Keratinocyte (primary cell): ENCODE measurements around the gene MTMR3. TPM values are rescaled to one million over a fixed set of nuclear protein-coding genes. Genes with fewer than 3 reads are reported as not detected.

ENCODE experiments used
- DNase-seq: peaks from one replicate; pipeline ENCODE4 v3.0.0-alpha.2; 2011; ENCODE audit warnings: low read depth, missing footprints, low spot score
- FAIRE-seq: peaks from 2 replicates; lab custom pipeline; 2011; peaks lifted over from hg19 to GRCh38; lab: Jason Lieb, UNC
- H2AFZ ChIP-seq: 2 replicates; pipeline ENCODE4 v1.6.0; 2012; ENCODE audit warnings: low read length, control low read depth, inconsistent platforms; ENCODE audit not compliant: control insufficient read depth
- H3K27ac ChIP-seq: 2 replicates; pipeline ENCODE4 v1.5.1; 2011; ENCODE audit warnings: low read length; ENCODE audit not compliant: control insufficient read depth, insufficient read depth
- H3K27me3 ChIP-seq: 3 replicates; pipeline ENCODE4 v1.6.0; 2011; ENCODE audit warnings: low read length; ENCODE audit not compliant: control insufficient read depth, insufficient read depth; ENCODE audit errors: extremely low read depth
- H3K36me3 ChIP-seq, 2 experiments: 2 replicates in 1 of 2; 3 replicates in 1 of 2; pipeline ENCODE4 v1.5.1; 2011; ENCODE audit warnings: low read length in 2 of 2, mild to moderate bottlenecking in 1 of 2; ENCODE audit not compliant: control insufficient read depth in 2 of 2, insufficient read depth in 2 of 2; ENCODE audit errors: extremely low read depth in 1 of 2
- H3K4me1 ChIP-seq: 3 replicates; pipeline ENCODE4 v1.5.1; 2011; ENCODE audit warnings: low read length; ENCODE audit not compliant: control insufficient read depth, insufficient read depth; ENCODE audit errors: extremely low read depth
- H3K4me2 ChIP-seq: 3 replicates; pipeline ENCODE4 v1.6.0; 2011; ENCODE audit warnings: low read depth, low read length; ENCODE audit not compliant: control insufficient read depth, insufficient read depth; ENCODE audit errors: extremely low read depth
- H3K4me3 ChIP-seq, 3 experiments: fragments of 200-600 bp in 1 of 3; sonication (generic) in 1 of 3; 2 replicates in 2 of 3; 3 replicates in 1 of 3; pipeline ENCODE4 v1.5.1; 2011 to 2016; ENCODE audit warnings: low read length in 3 of 3, mild to moderate bottlenecking in 3 of 3, control low read depth in 2 of 3, inconsistent platforms in 1 of 3, low read depth in 1 of 3, mixed read lengths in 1 of 3, mixed run types in 1 of 3, moderate library complexity in 1 of 3; ENCODE audit not compliant: control insufficient read depth in 2 of 3, insufficient read depth in 2 of 3; ENCODE audit errors: extremely low read depth in 1 of 3
- H3K79me2 ChIP-seq: 2 replicates; pipeline ENCODE4 v1.6.0; 2012; ENCODE audit warnings: low read length; ENCODE audit not compliant: control insufficient read depth, insufficient read depth
- H3K9ac ChIP-seq: 3 replicates; pipeline ENCODE4 v1.6.0; 2011; ENCODE audit warnings: low read length; ENCODE audit not compliant: control insufficient read depth, insufficient read depth; ENCODE audit errors: extremely low read depth
- H3K9me1 ChIP-seq: 3 replicates; pipeline ENCODE4 v1.6.0; 2011; ENCODE audit warnings: low read length; ENCODE audit not compliant: control insufficient read depth, insufficient read depth; ENCODE audit errors: extremely low read depth
- H3K9me3 ChIP-seq: 2 replicates; pipeline ENCODE4 v1.5.1; 2012; ENCODE audit warnings: low read depth, low read length; ENCODE audit not compliant: control insufficient read depth
- H4K20me1 ChIP-seq: 3 replicates; pipeline ENCODE4 v1.6.0; 2011; ENCODE audit warnings: low read length; ENCODE audit not compliant: control insufficient read depth, insufficient read depth; ENCODE audit errors: extremely low read depth
- EZH2 ChIP-seq: IDR thresholded peaks from one replicate; pipeline ENCODE4 v1.6.1; 2012; ENCODE audit warnings: inconsistent platforms, mild to moderate bottlenecking, low read length, moderate library complexity
- dilution Hi-C: fragments of 300-500 bp; cut with MboI; formaldehyde crosslinking; loops from one replicate; pipeline ENCODE4 v1.7.0; 2020; ENCODE audit warnings: low sequenced_read_pairs; ENCODE audit not compliant: extremely low pct_ligation_motif_present
- polyA plus RNA-seq, 5 experiments: library from polyadenylated mRNA; depleted of rRNA in 3 of 5; stranded (reverse) in 3 of 5; stranded (forward) in 1 of 5; unstranded in 1 of 5; fragments of >200 nt; gene quantifications; 1 replicate in 1 of 5; 2 replicates in 3 of 5; 3 replicates in 1 of 5; pipeline versions ENCODE4 v1.2.1 to v1.2.3, GENCODE V29; 2011 to 2012; ENCODE audit warnings: missing spikeins in 2 of 5, low read depth in 1 of 5, low replicate concordance in 1 of 5
- TF ChIP-seq, protein P1 (sequence below), 3 experiments: IDR thresholded peaks in 1 of 3; conservative IDR thresholded peaks in 1 of 3; optimal IDR thresholded peaks in 1 of 3; 2 replicates in 2 of 3; 3 replicates in 1 of 3; pipeline versions ENCODE3 to v1.5.1; 2011; ENCODE audit warnings: low read length in 3 of 3, mild to moderate bottlenecking in 3 of 3, moderate library complexity in 2 of 3, control low read depth in 1 of 3, inconsistent platforms in 1 of 3; ENCODE audit not compliant: insufficient read depth in 2 of 3; ENCODE audit errors: extremely low read depth in 1 of 3

MTMR3 gene
- polyA plus RNA-seq, 1 donor (not counting 4 experiments of a cell fraction or from before 2014, with no cell fraction given) = 16.5 TPM

DNA sequence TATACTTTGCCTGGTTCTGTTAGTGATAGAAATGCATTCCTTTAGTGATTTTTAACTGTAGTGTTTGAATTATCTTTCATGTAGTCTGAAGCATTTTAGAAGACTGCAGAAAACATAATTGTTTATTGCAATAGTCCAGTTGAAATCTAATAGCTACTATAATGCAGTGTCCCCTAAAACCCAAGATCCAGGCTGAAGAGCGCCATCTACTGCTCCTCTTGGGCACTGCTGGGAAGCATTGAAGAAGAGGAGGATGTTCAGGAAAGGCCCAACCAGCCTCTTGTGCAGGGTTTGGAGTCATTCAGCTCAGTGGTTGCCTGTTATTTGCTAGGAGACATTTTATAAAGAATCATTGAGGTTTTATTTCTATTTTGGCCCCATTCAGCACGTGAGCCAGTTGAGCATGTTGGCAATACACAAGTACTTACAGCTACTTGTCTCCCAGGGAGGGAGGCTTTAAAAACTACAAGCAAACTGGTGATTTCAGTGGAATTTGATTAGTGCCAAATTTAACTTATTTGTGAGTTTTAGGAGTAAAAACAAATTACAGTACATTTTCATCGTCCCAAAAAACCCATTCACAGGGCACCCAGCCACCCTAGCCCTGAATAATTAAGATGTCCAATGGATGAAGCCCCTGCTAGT lies 122.4 kb downstream of the MTMR3 start:
- peaks cover 20 to 30% of the 10 kb centered on the region in 2 experiments for H3K36me3 ChIP-seq
- FAIRE-seq (peak; percentile 93), DNase-seq (no peak)
- no peak overlapping the region for H3K4me3 ChIP-seq
- no peaks in the 10 kb centered on the region for H3K79me2 ChIP-seq
- H3K4me1 ChIP-seq = no peaks in the 10 kb centered on the region
- TF ChIP-seq, protein P1, sequence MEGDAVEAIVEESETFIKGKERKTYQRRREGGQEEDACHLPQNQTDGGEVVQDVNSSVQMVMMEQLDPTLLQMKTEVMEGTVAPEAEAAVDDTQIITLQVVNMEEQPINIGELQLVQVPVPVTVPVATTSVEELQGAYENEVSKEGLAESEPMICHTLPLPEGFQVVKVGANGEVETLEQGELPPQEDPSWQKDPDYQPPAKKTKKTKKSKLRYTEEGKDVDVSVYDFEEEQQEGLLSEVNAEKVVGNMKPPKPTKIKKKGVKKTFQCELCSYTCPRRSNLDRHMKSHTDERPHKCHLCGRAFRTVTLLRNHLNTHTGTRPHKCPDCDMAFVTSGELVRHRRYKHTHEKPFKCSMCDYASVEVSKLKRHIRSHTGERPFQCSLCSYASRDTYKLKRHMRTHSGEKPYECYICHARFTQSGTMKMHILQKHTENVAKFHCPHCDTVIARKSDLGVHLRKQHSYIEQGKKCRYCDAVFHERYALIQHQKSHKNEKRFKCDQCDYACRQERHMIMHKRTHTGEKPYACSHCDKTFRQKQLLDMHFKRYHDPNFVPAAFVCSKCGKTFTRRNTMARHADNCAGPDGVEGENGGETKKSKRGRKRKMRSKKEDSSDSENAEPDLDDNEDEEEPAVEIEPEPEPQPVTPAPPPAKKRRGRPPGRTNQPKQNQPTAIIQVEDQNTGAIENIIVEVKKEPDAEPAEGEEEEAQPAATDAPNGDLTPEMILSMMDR (optimal IDR thresholded peaks at IDR 0.05 in 1 of 3, IDR thresholded peaks at IDR 0.05 in 1 of 3, conservative IDR thresholded peaks at IDR 0.05 in 1 of 3; ENCODE audit: extremely low read depth in 1 of 3, insufficient read depth in 2 of 3, low read length in 3 of 3) = peak; percentile 89 to 99 (median 92)
- TF ChIP-seq EZH2 = no peak
- no peak overlapping the region for H3K9ac ChIP-seq
- dilution Hi-C loops = no loop called here
- H3K9me3 ChIP-seq = no peaks in the 10 kb centered on the region
- no peaks in the 10 kb centered on the region for H3K27me3 ChIP-seq
- H3K4me2 ChIP-seq = no peak overlapping the region
- H3K9me1 ChIP-seq = no peaks in the 10 kb centered on the region
- no peaks in the 10 kb centered on the region for H4K20me1 ChIP-seq
- no peak overlapping the region for H3K27ac ChIP-seq
- H2AFZ ChIP-seq = no peak overlapping the region

- Histone ChIP-seq H2AFZ (no peak overlapping the region), H3K79me2 (no peaks in the 10 kb centered on the region), H3K9ac (no peak overlapping the region), H3K9me1 (no peaks in the 10 kb centered on the region), H3K27me3 (no peaks in the 10 kb centered on the region), H3K27ac (no peak overlapping the region), H3K4me3 (no peak overlapping the region), H3K9me3 (no peaks in the 10 kb centered on the region), H4K20me1 (no peaks in the 10 kb centered on the region), H3K36me3 (peaks cover 20 to 27% of the 10 kb centered on the region in 2 experiments), H3K4me2 (no peak overlapping the region), H3K4me1 (no peaks in the 10 kb centered on the region)
- DNase-seq = no peak
- no peak for FAIRE-seq
- dilution Hi-C loops = no loop called here
- no peak for TF ChIP-seq EZH2
- TF ChIP-seq, protein P1 (optimal IDR thresholded peaks at IDR 0.05 in 1 of 3, IDR thresholded peaks at IDR 0.05 in 1 of 3, conservative IDR thresholded peaks at IDR 0.05 in 1 of 3; ENCODE audit: extremely low read depth in 1 of 3, insufficient read depth in 2 of 3, low read length in 3 of 3) = no peak
Measured at GRCh38 chr22:30007361-30007760, 124.4 kb downstream of the MTMR3 start.
